Fibroblast of the aortic adventitia (primary cell): ENCODE measurements around the gene TMCC1. TPM values are rescaled to one million over a fixed set of nuclear protein-coding genes. Genes with fewer than 3 reads are reported as not detected.

Experiments used
- DNase-seq: peaks from one replicate; pipeline ENCODE4 v3.0.0-alpha.2; 2010; ENCODE audit warnings: low read depth
- H3K4me3 ChIP-seq: 2 replicates; pipeline ENCODE4 v1.5.1; 2011; ENCODE audit warnings: low read depth, mild to moderate bottlenecking, control low read depth, low read length, moderate library complexity
- CTCF ChIP-seq: IDR thresholded peaks from 2 replicates; pipeline ENCODE4 v1.5.1; 2011; ENCODE audit warnings: mild to moderate bottlenecking, low read length, control low read depth, inconsistent platforms; ENCODE audit not compliant: insufficient read depth
- total RNA-seq: library from RNA; depleted of rRNA; stranded (reverse); fragments of >200 nt; gene quantifications from 2 replicates; pipeline ENCODE4 v1.2.3, GENCODE V29; 2012; ENCODE audit warnings: low replicate concordance

TMCC1 gene
- total RNA-seq, 1 donor: 16.9 TPM

GRCh38 chr3:129796146-129796545, 97.4 kb downstream of the TMCC1 start:
- H3K4me3 ChIP-seq: no peak overlapping the region
- no peak for TF ChIP-seq CTCF
- no peak for DNase-seq

DNA sequence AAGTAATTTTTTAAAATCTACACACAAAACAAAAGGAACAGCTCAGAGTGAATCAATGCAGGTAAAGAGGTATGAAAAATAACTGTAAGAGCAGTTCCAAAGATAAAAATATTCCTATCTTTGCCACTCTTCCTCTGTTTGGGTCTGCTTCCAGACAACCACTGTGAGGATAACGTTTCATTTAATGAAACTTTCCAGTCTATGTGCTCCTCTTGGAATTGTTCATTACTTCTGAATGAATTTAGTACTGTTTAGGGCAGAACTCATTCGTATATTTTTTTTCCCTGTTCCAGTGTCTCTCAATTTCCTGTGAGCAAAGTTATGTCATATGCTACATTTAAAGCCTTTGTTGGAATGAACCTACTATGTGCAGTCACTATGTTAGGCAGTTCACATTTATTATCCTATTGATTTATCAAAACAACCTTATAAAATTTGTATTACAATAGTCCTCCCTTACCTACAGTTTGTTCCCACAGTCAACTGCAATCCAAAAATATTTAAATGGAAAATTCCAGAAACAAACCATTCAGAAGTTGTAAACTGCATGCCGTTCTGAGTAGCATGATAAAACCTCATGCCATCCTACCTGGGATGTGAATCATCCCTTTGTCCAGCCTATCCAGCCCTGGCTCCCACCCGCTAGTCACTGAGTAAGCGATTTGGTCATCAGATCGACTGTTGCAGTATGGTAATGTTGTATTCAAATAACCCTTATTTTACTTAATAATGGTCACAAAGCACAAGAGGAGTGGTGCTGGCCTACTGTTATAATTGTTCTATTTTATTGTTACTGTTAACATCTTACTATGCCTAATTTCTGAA, 98.1 kb downstream of the TMCC1 start:
- peak; percentile 17 for DNase-seq
- no peak for TF ChIP-seq CTCF
- no peak overlapping the region for H3K4me3 ChIP-seq

- no peak for TF ChIP-seq CTCF
- DNase-seq: peak; percentile 65
- peak overlapping the region; percentile 11 for H3K4me3 ChIP-seq
Measured at GRCh38 chr3:129794311-129795185, 99.0 kb downstream of the TMCC1 start.

GRCh38 chr3:129793942-129794310, 99.6 kb downstream of the TMCC1 start:
- DNase-seq: no peak
- H3K4me3 ChIP-seq: no peak overlapping the region
- TF ChIP-seq CTCF: no peak

- DNase-seq: peak; percentile 30
- no peak overlapping the region for H3K4me3 ChIP-seq
- no peak for TF ChIP-seq CTCF
Measured at GRCh38 chr3:129793319-129793718, 100.2 kb downstream of the TMCC1 start.

DNA sequence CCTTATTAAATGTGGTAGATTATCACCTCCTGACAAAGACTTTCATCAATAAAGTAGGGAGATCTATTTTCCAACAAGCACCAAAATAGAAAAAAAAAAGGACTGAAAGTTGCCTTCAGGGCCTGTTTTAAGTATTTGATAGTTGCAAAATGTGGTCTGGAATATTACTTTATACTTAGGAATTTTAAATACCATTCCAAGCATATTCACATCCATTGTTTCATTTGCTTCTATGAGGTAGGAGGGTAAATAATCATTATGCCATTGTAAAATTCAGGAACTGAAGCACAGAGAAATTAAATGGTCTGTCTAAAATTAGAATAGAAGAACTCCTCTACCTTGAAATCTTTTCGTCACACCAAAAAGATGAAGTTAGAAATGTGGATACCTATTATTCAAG, 110.0 kb downstream of the TMCC1 start:
- no peak for TF ChIP-seq CTCF
- DNase-seq: peak; percentile 60
- no peak overlapping the region for H3K4me3 ChIP-seq
